Measurements from ENCODE around the gene KCNN3. TPM values are rescaled to one million over a fixed set of nuclear protein-coding genes. Genes with fewer than 3 reads are reported as not detected.

KCNN3 gene
- total and polyA plus RNA-seq, 2 of the 13 experiments (the other 11 are each of a cell fraction or from before 2014, with no cell fraction given): not detected

- TF ChIP-seq MED8 (CRISPR knock-in tag; IDR thresholded peaks at IDR 0.05; ENCODE audit: insufficient replicate concordance): no peak
- no peak for TF ChIP-seq ZNF292 (CRISPR knock-in tag; IDR thresholded peaks at IDR 0.05; ENCODE audit: borderline replicate concordance, low read depth)
- TF ChIP-seq HES4 (CRISPR knock-in tag; IDR thresholded peaks at IDR 0.05; ENCODE audit: borderline replicate concordance): no peak
- no peak for TF ChIP-seq SP1 (IDR thresholded peaks at IDR 0.05)
- TF ChIP-seq SP1 (CRISPR knock-in tag; IDR thresholded peaks at IDR 0.05): no peak
- 0 out of 4 replicates have a peak, but pooled peaks of 1 of the 2 experiments have one; percentile 35 for TF ChIP-seq KLF16 (CRISPR knock-in tag; IDR thresholded peaks at IDR 0.05)
- no peak for TF ChIP-seq SSRP1 (CRISPR knock-in tag; IDR thresholded peaks at IDR 0.05)
- peak; percentile 71 for TF ChIP-seq RARA (CRISPR knock-in tag; IDR thresholded peaks at IDR 0.05)
- TF ChIP-seq HMGA1 (CRISPR knock-in tag; conservative IDR thresholded peaks at IDR 0.05): no peak
- no peak for TF ChIP-seq ZNF484 (CRISPR knock-in tag; IDR thresholded peaks at IDR 0.05; ENCODE audit: borderline replicate concordance, low read depth)
- no peak for TF ChIP-seq ZBTB26 (CRISPR knock-in tag; IDR thresholded peaks at IDR 0.05; ENCODE audit: borderline replicate concordance)
- TF ChIP-seq ZNF263 (CRISPR knock-in tag; IDR thresholded peaks at IDR 0.05): no peak
- no peak for TF ChIP-seq KLF13 (CRISPR knock-in tag; IDR thresholded peaks at IDR 0.05)
- TF ChIP-seq PAX8 (CRISPR knock-in tag; IDR thresholded peaks at IDR 0.05; ENCODE audit: borderline replicate concordance): no peak
- TF ChIP-seq ZNF24 (IDR thresholded peaks at IDR 0.05): no peak
- no peak for TF ChIP-seq RFX3 (CRISPR knock-in tag; IDR thresholded peaks at IDR 0.05)
- no peak for TF ChIP-seq PRDM15 (CRISPR knock-in tag; IDR thresholded peaks at IDR 0.05)
- no peak for TF ChIP-seq ZSCAN9 (CRISPR knock-in tag; IDR thresholded peaks at IDR 0.05; ENCODE audit: borderline replicate concordance)
- no peak for TF ChIP-seq U2AF1 (optimal IDR thresholded peaks at IDR 0.05; ENCODE audit: low read depth, low read length)
- TF ChIP-seq IKZF1 (IDR thresholded peaks at IDR 0.05): no peak
- TF ChIP-seq IRX3 (CRISPR knock-in tag; IDR thresholded peaks at IDR 0.05; ENCODE audit: borderline replicate concordance, low read depth): no peak
- TF ChIP-seq ZNF431 (CRISPR knock-in tag; IDR thresholded peaks at IDR 0.05; ENCODE audit: borderline replicate concordance, low read depth): no peak
- no peak for TF ChIP-seq ZSCAN12 (CRISPR knock-in tag; IDR thresholded peaks at IDR 0.05)
- no peak for TF ChIP-seq ZNF432 (CRISPR knock-in tag; IDR thresholded peaks at IDR 0.05; ENCODE audit: borderline replicate concordance)
- no peak for TF ChIP-seq TIGD3 (CRISPR knock-in tag; IDR thresholded peaks at IDR 0.05; ENCODE audit: borderline replicate concordance)
These were observed 7.4 kb upstream of the KCNN3 start (continued) for GRCh38 chr1:154877370-154877974.

Measured in HepG2 (cell line).